ENCODE measurements around the gene CD8A.
"Not testable (repeated sequence)": the region's sequence is repeated elsewhere in the genome, so short reads cannot be mapped to it uniquely, and the experiment has no call there.

The CD8A gene

DNA sequence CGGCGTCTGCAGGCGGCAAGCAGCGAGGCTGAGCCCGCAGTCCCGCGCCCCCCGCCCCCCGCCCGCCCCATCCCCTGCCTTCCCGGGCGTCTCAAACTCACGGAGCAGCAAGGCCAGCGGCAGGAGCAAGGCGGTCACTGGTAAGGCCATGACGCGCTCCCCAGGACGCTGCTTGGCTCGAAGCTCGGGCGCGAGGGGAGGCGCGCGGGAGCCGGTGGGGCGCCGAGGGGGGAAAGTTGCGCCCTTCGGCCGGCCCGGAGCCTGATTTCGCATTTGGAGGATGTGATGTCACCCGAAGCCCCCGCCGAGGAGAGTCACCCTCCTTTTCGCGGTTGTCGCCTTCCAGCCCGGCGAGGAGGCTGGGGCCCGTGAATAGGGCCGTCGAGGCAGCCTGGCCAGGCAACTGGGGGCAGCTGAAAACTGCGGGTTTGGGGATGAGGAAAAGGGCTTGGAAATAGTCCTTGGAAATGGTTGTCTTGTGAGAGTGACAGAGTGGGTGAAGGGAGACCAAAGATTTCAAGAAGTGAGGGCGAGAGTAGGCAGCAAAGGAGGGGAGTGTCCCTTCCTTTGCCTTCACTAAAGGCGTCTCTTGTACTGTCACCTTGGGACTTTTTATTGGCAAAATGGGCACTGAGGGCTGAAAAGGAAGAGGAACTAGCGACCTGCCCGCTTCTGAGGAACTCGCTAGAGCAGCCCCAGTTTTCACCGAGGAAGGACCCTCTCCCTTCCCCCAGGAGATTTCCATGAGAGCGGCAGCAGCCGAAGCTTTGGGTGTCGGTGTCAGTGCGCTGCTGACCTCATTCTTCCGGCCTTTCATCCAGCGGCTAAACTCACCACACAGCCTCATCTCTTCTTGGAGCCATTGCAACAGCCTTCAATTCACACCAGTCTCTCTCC, at the start of gene CD8A:
TSS of gene CD8A (minus strand) at position 238 of the 897 bp plus-strand sequence. CDS start at position 150, 88 bp downstream.
- no peak for DNase-seq

GRCh38 chr2:86839871-86840548, 49.3 kb upstream of the CD8A start:
- not testable (repeated sequence) for DNase-seq

DNA sequence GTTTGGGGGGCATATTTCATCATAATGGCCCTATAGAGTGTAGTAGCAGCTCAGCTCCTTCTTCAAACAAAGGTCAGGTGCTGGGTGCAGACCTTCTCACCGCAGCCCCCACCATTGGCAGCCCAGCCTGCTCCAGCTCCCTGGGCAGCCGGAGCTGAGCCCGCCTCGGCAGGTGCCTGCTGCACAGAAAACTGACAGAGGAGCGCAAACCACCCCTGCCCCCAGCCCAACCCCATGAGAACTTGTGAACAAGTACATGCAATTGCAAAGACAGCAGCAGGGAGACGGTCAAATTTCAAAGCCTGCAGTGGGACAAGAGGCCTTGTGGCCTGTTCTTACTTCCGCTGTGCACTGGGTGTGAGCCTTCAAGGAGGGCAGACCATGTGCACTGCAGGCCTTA, 48.7 kb upstream of the CD8A start:
- not testable (repeated sequence) for DNase-seq

DNA sequence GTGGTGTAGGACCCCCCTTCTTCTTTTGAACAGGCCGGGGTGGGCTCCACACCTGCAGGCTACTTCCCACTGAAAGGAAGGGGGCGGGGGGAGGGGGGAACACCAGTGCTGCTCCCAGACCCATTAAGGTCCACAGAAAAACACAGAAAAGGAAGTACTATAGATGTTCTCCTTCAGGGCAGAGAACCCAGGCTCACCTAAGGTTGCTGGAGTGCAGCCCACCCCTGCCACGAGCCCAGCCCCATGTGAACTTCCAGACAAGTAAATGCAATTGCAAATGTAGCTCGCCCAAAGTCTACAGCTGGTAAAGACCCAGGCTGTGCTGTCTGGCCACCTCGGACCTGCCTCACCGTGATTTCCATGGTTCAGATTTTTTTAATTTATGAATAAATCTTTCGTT, 47.0 kb upstream of the CD8A start:
- not testable (repeated sequence) for DNase-seq

- peak; percentile 86 for DNase-seq
These were observed 46.4 kb upstream of the CD8A start for GRCh38 chr2:86836915-86837695.

DNA sequence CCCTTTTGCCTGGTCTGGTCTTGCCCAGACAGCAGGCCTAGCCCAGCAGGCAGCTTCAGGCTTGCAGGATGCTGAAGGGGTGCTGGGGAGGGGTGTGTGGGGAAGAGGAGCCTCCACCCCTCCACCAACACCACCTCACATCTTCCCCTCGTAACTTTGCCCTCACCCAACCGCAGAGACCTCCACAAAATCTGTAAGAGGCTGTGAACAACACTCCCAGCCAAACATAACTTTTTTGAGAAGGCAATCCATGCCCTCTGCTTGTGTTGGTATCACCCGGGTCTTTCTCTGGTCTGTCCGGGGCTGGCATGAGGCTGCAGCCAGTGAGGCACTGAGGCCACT, 44.8 kb upstream of the CD8A start:
- DNase-seq, result not testable (repeated sequence)

DNA sequence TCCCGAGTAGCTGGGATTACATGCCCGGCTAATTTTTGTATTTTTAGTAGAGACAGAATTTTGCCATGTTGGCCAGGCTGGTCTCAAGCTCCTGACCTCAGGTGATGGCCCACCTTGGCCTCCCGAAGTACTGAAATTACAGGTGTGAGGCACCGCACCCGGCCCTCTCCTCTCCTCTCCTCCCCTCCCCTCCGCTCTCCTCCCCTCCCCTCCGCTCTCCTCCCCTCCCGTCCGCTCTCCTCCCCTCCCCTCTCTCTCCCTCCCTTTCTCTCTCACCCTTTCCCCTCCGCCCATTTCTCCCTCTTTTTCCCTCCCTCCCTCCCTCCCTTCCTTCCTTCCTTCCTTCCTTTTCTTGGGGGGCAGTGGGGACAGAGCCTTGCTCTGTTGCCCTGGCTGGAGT, 42.6 kb upstream of the CD8A start:
- no peak for DNase-seq

GRCh38 chr2:86832334-86833096, 41.8 kb upstream of the CD8A start:
- no peak for DNase-seq

DNA sequence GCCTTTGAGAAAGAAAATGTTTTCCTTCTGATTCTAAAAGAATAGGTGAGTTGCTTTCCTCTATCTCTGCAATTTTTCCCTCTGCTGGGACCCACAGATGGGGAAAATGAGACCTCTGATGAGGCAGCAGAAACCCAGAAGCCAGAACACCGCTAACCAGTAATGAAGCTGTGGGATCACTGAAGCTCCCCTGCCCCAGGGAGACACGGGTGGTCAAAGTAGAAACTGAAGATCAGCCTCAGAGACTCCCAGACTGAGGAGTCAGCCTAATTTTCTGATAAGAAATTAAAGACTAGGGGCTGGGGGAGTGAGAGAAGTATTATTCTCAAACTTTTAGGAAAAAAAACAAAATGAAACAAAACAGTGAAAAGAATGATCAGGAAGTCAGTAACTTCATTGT, 40.8 kb upstream of the CD8A start:
- no peak for DNase-seq

DNA sequence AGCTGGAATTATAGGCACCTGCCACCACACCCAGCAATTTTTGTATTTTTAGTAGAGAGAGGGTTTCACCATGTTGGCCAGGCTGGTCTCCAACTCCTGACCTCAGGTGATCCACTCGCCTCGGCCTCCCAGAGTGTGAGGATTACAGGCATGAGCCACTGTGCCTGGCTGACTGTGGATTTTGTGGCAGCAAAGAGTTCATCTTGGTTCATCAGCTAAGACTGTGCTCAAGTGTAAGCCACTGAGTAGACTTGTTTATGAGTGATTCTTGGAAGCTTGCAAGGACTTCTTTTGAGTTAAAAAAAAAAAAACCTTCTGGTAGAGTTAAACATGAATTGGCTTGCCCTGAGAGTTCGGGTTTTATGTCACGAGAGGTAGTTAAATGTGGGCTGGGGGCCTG, 36.2 kb upstream of the CD8A start:
- DNase-seq, result no peak

DNA sequence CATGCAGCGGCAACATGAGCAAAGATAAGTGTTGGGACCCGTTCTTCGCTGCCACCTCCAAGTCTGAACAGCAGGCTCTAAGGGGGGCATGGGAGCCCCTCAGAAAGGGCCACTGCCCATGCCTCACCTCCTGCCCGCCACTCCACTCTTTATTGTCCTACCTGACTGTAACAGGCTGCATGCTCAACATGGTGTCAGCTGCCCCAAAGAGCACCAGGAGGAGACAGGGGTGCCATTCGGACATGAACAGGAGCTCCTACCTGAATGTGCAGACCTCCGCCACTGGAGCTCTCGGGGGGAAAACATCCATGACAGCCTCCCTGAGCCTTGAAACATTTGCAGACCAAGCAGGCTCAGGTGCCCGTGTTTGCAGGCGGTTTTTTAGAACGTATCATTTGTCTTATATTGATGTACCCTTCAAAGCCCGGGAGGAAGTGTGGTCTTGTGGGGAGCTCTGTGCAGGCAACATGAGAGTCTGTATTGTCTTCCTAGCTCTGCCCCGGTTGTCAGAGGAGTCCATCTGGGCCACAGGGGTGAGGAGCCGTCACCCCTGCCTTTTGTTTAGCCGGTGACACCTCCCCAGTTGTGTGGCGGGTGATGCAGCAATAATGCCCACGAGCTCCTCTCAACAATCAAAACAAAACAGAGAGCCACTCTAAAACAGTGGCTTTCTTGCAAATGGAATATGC, 35.1 kb upstream of the CD8A start:
- DNase-seq, result no peak

DNA sequence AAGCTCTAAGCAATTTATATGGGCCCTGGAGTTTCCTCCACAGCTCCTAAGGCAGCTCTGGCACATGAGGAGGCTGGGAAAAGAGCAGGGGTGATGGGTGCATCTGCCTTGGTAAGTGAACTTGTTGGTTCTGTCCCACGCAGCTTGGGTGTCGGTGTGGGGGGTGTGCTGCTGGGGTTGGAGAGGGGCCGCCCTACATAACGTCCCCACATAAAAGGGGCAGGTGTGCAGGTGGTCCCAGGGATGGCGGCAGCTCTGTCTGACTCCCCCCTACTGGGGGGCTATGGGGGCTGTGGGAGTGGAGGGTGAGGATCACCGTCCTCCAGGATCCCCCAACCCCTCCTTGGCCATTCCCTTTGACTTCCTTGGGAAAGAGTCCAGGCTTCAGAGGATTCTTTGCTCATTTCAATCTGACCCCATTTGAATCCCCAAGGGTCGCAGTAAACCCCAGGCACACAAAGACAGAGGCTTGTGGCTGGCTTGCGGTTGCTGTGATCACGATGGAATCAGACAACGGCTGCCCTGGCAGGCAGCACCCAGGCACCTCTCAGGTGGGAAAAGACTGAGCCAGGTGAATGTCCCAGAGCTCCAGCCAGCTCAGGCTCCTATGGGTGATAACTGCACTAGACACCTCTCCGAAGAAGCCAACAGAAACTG, 34.5 kb upstream of the CD8A start:
- no peak for DNase-seq

DNA sequence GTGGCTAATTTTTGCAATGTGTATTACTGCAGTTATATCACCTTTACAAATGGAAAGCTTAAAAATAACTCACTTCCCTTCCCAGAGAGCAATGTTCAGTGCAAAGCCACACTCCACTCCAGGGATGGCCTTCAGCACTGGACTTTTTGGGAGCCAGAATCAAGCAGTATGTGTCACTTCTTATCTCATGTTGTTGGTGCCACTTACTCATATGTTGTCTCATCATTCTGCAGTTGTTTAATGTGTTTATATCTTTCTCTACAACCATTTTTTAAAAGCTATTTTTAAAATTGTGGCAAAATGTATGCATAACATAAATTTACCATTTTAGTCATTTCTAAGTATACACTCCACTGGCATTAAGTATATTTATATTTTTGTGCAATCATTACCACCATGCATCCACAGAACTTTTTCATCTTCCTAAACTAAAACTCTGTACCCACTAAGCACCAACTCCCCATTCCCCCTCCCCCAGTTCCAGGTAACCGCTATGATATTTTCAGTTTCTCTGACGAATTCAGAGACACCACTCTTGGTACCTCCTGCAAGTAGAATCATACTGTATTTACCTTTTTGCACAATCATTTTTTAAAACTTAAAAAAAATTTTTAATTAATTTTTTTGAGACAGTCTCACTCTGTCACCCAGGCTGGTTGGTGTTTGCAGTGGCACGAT, 32.1 kb upstream of the CD8A start:
- DNase-seq, result no peak

- no peak for DNase-seq
These were observed 31.1 kb upstream of the CD8A start for GRCh38 chr2:86821842-86822241.

DNA sequence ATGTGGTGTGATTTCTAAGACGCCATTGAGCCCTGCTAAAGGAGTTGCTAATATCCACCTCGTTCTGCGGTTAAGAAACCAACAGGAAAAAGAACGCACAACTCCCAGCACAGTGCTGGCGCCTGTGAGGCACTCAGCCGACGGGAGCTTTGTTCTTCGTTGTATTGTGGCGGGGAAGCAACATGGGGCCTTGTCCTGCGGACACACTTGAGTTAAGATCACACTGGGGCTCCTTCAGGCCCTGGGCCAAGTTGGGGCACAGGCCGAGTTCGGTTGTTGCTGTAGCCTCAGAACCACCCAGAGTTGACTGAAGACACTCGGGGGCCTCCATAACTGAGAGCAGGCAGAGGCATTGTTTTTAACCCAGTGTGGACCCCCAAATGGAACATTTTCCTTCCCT, 30.6 kb upstream of the CD8A start:
- no peak for DNase-seq

- DNase-seq, result no peak
These were observed 28.2 kb upstream of the CD8A start for GRCh38 chr2:86818957-86819356.

DNA sequence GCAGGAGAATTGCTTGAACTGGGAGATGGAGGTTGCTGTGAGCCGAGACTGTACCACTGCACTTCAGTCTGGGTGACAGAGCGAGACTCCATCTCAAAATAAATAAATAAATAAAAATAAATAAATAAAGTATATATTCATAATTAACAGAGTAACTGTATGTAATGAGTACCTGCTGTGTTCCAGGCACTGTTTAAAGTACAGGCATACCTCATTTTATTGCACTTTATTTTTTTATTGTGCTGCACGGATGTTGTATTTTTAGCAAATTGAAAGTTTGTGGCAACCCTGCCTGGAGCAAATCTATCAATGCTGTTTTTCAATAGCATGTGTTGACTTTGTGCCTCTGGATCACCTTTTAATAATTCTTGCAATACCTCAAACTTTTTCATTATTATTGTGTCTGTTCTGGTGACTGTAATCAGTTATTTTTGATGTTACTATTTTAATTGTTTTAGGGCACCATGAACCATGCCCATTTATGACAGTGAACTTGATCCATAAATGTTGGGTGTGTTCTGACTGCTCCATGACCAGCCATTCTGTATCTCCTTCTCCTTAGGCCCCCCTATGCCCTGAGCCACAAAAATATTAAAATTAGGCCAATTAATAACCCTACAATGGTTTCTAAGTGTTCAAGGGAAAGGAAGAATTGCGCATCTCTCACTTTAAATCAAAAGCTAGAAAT, 27.5 kb upstream of the CD8A start:
- no peak for DNase-seq

DNA sequence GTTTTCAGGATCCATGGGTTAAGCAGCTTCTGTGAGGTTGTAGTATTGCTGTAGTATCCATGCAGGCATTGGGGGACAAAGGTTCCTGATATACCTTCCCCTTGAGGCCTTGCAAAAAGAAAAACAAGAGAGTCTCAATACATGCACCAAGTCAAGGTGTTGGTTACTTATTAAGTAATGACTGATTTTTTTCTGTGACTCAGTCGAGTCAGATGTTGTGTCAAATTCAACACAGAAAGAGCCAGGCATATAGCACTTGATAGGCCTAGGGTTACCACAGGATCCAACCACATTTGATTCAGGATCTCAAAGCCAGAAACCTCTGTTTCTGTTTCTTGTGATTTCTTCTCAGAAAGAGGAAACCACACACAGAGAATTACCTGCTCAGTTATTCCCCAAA, 24.9 kb upstream of the CD8A start:
- no peak for DNase-seq

DNA sequence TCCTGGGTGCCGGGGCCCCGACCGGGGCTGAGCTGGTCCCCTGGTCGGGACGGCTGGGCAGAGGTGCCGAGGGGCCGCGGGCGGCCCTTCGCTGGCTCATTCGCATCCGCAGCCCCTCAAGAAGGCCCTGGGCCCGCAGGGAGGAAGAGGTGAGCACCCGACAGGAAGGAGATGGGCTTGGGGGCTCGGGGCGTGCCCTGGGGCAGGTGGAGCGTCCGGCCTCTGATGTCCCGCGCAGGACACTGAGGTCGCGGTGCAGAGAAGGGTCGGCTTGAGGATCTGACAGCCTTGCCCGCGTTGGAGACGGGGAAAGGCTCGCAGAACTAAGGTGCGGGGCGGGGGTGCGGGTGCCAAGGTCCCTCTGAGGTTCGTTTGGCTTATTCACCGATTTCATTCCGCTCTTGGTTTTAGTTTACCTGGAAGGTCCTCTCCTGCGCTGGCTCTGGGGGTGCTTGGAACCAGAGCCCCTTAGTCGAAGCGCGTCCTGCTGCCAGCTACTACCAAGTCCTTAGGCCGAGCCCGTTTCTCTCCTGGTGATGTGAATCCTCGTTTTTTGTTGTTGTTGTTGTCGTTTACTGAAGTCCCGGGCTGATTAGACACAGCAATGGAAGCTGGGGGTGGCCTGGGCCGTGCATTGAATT, 18.9 kb upstream of the CD8A start:
- no peak for DNase-seq

All from femur (tissue), 1 donor.